Measurements from ENCODE around the gene ATXN1. TPM values are rescaled to one million over a fixed set of nuclear protein-coding genes. Genes with fewer than 3 reads are reported as not detected.

ATXN1 gene
- total RNA-seq, 4 donors from 2014 or later: 42.4 to 74.9 (median 52.1) TPM

GRCh38 chr6:16806363-16806762, 45.1 kb upstream of the ATXN1 start:
- Histone ChIP-seq H3K27ac (replicated peaks in 1 of 4) (no peak overlapping the region), H3K9me3 (no peaks in the 10 kb centered on the region), H3K36me3 (no peaks in the 10 kb centered on the region), H3K27me3 (no peaks in the 10 kb centered on the region), H3K4me1 (peaks cover 39 to 49% (median 44%) of the 10 kb centered on the region in 4 donors), H3K4me3 (no peak overlapping the region)
- intact Hi-C loops (cut with DNase I): loop anchor here (10.0 kb wide), 2 partner anchors 158 to 278 kb away; no protein-coding TSS in a partner anchor
- DNase-seq (ENCODE audit: extremely low spot score): no peak
- WGBS: 84% methylated on average over 2 of the region's 2 CpGs
- no peak for TF ChIP-seq POLR2A (IDR thresholded peaks at IDR 0.05; ENCODE audit: low read depth)
- TF ChIP-seq EP300 (IDR thresholded peaks at IDR 0.05): no peak
- no peak for TF ChIP-seq POLR2AphosphoS5 (IDR thresholded peaks at IDR 0.05)
- no peak for TF ChIP-seq CTCF (IDR thresholded peaks at IDR 0.05)

- WGBS: 38% methylated on average over 4 of the region's 5 CpGs
- Histone ChIP-seq H3K36me3 (no peaks in the 10 kb centered on the region), H3K9me3 (no peaks in the 10 kb centered on the region), H3K4me3 (no peak overlapping the region), H3K27me3 (no peaks in the 10 kb centered on the region), H3K27ac (replicated peaks in 1 of 4) (peak overlapping the region; percentile 8 to 77 (median 74)), H3K4me1 (peaks cover 41 to 52% (median 48%) of the 10 kb centered on the region in 4 donors)
- DNase-seq (ENCODE audit: extremely low spot score): no peak
- intact Hi-C loops (cut with DNase I): loop anchor here (10.0 kb wide), 2 partner anchors 159 to 279 kb away; no protein-coding TSS in a partner anchor
- TF ChIP-seq CTCF (IDR thresholded peaks at IDR 0.05) (no peak), EP300 (IDR thresholded peaks at IDR 0.05) (no peak), POLR2AphosphoS5 (IDR thresholded peaks at IDR 0.05) (no peak), POLR2A (IDR thresholded peaks at IDR 0.05; ENCODE audit: low read depth) (no peak)
These were observed 44.1 kb upstream of the ATXN1 start for GRCh38 chr6:16805243-16805950.

GRCh38 chr6:16804546-16805242, 43.4 kb upstream of the ATXN1 start:
- no peak overlapping the region for H3K4me3 ChIP-seq
- H3K27me3 ChIP-seq: no peaks in the 10 kb centered on the region
- H3K36me3 ChIP-seq: no peaks in the 10 kb centered on the region
- H3K27ac ChIP-seq (replicated peaks in 1 of 4): peak overlapping the region; percentile 8 to 77 (median 74)
- TF ChIP-seq POLR2A (IDR thresholded peaks at IDR 0.05; ENCODE audit: low read depth) (no peak), POLR2AphosphoS5 (IDR thresholded peaks at IDR 0.05) (no peak), EP300 (IDR thresholded peaks at IDR 0.05) (no peak), CTCF (IDR thresholded peaks at IDR 0.05) (no peak)
- 76% methylated on average over 8 of the region's 8 CpGs for WGBS
- intact Hi-C loops (cut with DNase I): loop anchor here (10.0 kb wide), 2 partner anchors 160 to 280 kb away; no protein-coding TSS in a partner anchor
- H3K4me1 ChIP-seq: peaks cover 41 to 52% (median 48%) of the 10 kb centered on the region in 4 donors
- H3K9me3 ChIP-seq: no peaks in the 10 kb centered on the region
- no peak for DNase-seq (ENCODE audit: extremely low spot score)

DNA sequence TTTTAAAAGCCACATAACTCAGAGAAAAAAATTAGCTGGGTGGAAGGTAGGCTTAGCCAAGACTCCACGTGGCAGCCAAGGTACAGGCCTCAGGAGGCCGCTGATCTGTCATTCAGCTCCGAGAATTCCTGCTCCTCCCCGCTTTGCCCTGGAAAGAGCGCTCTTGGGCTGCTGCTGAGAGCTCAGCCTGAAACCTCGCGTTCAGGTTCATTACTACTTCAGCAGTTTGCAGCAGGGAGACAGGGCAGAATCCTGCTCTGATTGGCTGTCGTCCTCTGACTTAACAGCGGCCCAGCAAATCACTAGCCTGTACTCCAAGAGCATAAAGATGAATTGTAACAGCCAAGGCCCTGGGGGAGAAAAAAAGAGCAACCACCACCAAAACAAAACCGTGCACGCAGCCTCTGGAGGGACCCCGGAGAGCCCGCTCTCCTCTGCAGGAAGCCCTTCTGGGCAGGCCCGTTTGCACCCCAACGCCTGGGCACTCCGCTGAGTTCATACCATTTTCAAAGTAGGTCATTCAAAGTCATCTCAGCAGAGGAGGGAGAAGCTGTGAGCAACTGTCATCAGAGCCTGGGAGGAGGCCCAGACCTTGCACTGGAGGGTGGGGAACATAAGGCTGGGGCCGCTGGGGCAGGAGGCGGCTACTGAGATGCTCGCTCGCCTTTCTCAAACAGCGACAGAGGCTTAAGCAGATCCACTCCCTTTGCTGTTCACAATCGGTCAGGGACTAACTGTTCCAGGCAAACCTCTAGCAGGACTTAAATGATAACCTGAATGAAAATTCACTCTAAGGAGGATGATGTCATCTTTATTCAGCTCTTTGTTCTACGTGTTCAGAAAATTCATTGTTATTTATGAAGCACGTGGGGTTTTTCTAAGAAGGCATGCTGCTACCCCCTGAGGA, 42.3 kb upstream of the ATXN1 start:
- Histone ChIP-seq H3K27ac (replicated peaks in 1 of 4) (peak overlapping the region; percentile 73 to 77 (median 74)), H3K4me3 (peak overlapping the region; percentile 41 to 44 (median 42)), H3K4me1 (peaks cover 41 to 52% (median 48%) of the 10 kb centered on the region in 4 donors), H3K27me3 (no peaks in the 10 kb centered on the region), H3K36me3 (no peaks in the 10 kb centered on the region), H3K9me3 (no peaks in the 10 kb centered on the region)
- no peak for DNase-seq (ENCODE audit: extremely low spot score)
- no peak for TF ChIP-seq POLR2A (IDR thresholded peaks at IDR 0.05; ENCODE audit: low read depth)
- no peak for TF ChIP-seq EP300 (IDR thresholded peaks at IDR 0.05)
- peak in 1 of 2 donors; percentile 66 for TF ChIP-seq POLR2AphosphoS5 (IDR thresholded peaks at IDR 0.05)
- no peak for TF ChIP-seq CTCF (IDR thresholded peaks at IDR 0.05)
- intact Hi-C loops (cut with DNase I): loop anchor here (10.0 kb wide), 2 partner anchors 161 to 281 kb away; no protein-coding TSS in a partner anchor
- WGBS: 25% methylated on average over 23 of the region's 24 CpGs
